ENCODE data around the gene FAM83G.

DNA sequence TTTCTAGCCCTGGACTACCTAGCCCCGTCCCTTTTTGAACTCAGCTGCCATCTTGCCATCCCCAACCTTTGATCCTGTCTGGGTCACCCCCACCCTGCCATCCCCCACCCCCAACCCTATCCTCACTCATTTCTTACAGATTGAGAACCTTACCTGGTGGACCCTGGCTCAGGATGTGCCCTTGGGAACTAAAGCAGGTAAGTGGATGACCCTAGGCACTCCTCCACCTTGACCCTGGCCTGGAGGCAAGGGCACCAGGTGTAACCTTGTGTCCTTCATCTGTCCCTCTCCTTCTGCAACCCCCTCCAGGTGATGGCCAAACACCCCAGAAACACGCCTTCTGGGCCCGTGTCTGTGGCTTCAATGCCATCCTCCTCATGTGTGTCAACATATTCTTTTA, 15.5 kb upstream of the FAM83G start:
- TF ChIP-seq CTCF (IDR thresholded peaks at IDR 0.05; ENCODE audit: insufficient read depth, low read depth, low read length) (no peak), EZH2 (IDR thresholded peaks at IDR 0.05; ENCODE audit: insufficient read depth, low read length) (no peak)

Measured in astrocyte (in vitro differentiated cells and primary cell).